ENCODE data around the gene STRN3.
"Not testable (repeated sequence)": the region's sequence is repeated elsewhere in the genome, so short reads cannot be mapped to it uniquely, and the experiment has no call there.

STRN3 gene

GRCh38 chr14:30940886-30941285 lies 85.3 kb downstream of the STRN3 start:
- Histone ChIP-seq H3K4me2 (ENCODE audit: low read length) (no peak overlapping the region), H3K9me3 (ENCODE audit: control insufficient read depth, low read length) (no peaks in the 10 kb centered on the region), H3K4me1 (no peaks in the 10 kb centered on the region), H3K36me3 (ENCODE audit: control insufficient read depth, insufficient read depth, low read length) (no peaks in the 10 kb centered on the region), H3K79me2 (no peaks in the 10 kb centered on the region), H3K4me3 (ENCODE audit: low read depth, low read length) (no peak overlapping the region), H2AFZ (no peak overlapping the region), H3K27me3 (ENCODE audit: control insufficient read depth, insufficient read depth, low read length) (no peaks in the 10 kb centered on the region), H3K9ac (no peak overlapping the region), H3K27ac (no peak overlapping the region)
- TF ChIP-seq, protein P1, sequence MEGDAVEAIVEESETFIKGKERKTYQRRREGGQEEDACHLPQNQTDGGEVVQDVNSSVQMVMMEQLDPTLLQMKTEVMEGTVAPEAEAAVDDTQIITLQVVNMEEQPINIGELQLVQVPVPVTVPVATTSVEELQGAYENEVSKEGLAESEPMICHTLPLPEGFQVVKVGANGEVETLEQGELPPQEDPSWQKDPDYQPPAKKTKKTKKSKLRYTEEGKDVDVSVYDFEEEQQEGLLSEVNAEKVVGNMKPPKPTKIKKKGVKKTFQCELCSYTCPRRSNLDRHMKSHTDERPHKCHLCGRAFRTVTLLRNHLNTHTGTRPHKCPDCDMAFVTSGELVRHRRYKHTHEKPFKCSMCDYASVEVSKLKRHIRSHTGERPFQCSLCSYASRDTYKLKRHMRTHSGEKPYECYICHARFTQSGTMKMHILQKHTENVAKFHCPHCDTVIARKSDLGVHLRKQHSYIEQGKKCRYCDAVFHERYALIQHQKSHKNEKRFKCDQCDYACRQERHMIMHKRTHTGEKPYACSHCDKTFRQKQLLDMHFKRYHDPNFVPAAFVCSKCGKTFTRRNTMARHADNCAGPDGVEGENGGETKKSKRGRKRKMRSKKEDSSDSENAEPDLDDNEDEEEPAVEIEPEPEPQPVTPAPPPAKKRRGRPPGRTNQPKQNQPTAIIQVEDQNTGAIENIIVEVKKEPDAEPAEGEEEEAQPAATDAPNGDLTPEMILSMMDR (IDR thresholded peaks at IDR 0.05), result no peak

- H2AFZ ChIP-seq, result no peak overlapping the region
- no peaks in the 10 kb centered on the region for H3K36me3 ChIP-seq (ENCODE audit: control insufficient read depth, insufficient read depth, low read length)
- no peak overlapping the region for H3K4me3 ChIP-seq (ENCODE audit: low read depth, low read length)
- H3K9me3 ChIP-seq (ENCODE audit: control insufficient read depth, low read length), result no peaks in the 10 kb centered on the region
- H3K4me2 ChIP-seq (ENCODE audit: low read length), result no peak overlapping the region
- H3K79me2 ChIP-seq, result no peaks in the 10 kb centered on the region
- H3K27me3 ChIP-seq (ENCODE audit: control insufficient read depth, insufficient read depth, low read length), result no peaks in the 10 kb centered on the region
- no peak overlapping the region for H3K9ac ChIP-seq
- H3K27ac ChIP-seq, result no peak overlapping the region
- TF ChIP-seq, protein P1 (IDR thresholded peaks at IDR 0.05), result no peak
- no peaks in the 10 kb centered on the region for H3K4me1 ChIP-seq
These were observed 87.6 kb downstream of the STRN3 start for GRCh38 chr14:30938617-30939016.

- Histone ChIP-seq H2AFZ (no peak overlapping the region), H3K9me3 (ENCODE audit: control insufficient read depth, low read length) (no peaks in the 10 kb centered on the region), H3K4me1 (no peaks in the 10 kb centered on the region), H3K27ac (no peak overlapping the region), H3K79me2 (no peaks in the 10 kb centered on the region), H3K36me3 (ENCODE audit: control insufficient read depth, insufficient read depth, low read length) (no peaks in the 10 kb centered on the region), H3K27me3 (ENCODE audit: control insufficient read depth, insufficient read depth, low read length) (no peaks in the 10 kb centered on the region), H3K9ac (no peak overlapping the region), H3K4me2 (ENCODE audit: low read length) (no peak overlapping the region), H3K4me3 (ENCODE audit: low read depth, low read length) (no peak overlapping the region)
- TF ChIP-seq, protein P1 (IDR thresholded peaks at IDR 0.05), result no peak
These were observed 90.7 kb downstream of the STRN3 start for GRCh38 chr14:30935445-30935844.

DNA sequence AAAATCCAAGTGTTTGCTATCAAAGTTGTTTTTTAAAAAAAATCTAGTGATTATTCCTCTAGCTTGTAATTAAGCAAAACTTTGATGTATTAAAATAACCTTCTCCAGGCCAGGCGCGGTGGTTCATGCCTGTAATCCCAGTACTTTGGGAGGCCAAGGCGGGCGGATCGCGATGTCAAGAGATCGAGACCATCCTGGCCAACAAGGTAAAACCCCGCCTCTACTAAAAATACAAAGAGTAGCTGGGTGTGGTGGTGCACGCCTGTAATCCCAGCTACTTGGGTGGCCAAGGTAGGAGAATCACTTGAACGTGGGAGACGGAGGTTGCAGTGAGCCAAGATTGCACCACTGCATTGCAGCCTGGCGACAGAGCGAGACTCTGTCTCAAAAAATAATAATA lies 92.2 kb downstream of the STRN3 start:
- not testable (repeated sequence) for H3K4me2 ChIP-seq (ENCODE audit: low read length); H3K9me3 ChIP-seq (ENCODE audit: control insufficient read depth, low read length); H3K9ac ChIP-seq; H3K4me3 ChIP-seq (ENCODE audit: low read depth, low read length); H3K36me3 ChIP-seq (ENCODE audit: control insufficient read depth, insufficient read depth, low read length); H3K27ac ChIP-seq; H2AFZ ChIP-seq; H3K4me1 ChIP-seq; H3K27me3 ChIP-seq (ENCODE audit: control insufficient read depth, insufficient read depth, low read length); H3K79me2 ChIP-seq

GRCh38 chr14:30928462-30928861 lies 97.7 kb downstream of the STRN3 start:
- Histone ChIP-seq H3K36me3 (ENCODE audit: control insufficient read depth, insufficient read depth, low read length) (no peaks in the 10 kb centered on the region), H3K9ac (no peak overlapping the region), H3K27ac (no peak overlapping the region), H3K4me3 (ENCODE audit: low read depth, low read length) (no peak overlapping the region), H3K27me3 (ENCODE audit: control insufficient read depth, insufficient read depth, low read length) (no peaks in the 10 kb centered on the region), H2AFZ (no peak overlapping the region), H3K79me2 (no peaks in the 10 kb centered on the region), H3K4me2 (ENCODE audit: low read length) (no peak overlapping the region), H3K4me1 (no peaks in the 10 kb centered on the region), H3K9me3 (ENCODE audit: control insufficient read depth, low read length) (no peaks in the 10 kb centered on the region)
- TF ChIP-seq, protein P1 (IDR thresholded peaks at IDR 0.05), result no peak
